ENCODE results near the gene FRMPD4.
"Not testable (repeated sequence)": the region's sequence is repeated elsewhere in the genome, so short reads cannot be mapped to it uniquely, and the experiment has no call there.

FRMPD4 gene

DNA sequence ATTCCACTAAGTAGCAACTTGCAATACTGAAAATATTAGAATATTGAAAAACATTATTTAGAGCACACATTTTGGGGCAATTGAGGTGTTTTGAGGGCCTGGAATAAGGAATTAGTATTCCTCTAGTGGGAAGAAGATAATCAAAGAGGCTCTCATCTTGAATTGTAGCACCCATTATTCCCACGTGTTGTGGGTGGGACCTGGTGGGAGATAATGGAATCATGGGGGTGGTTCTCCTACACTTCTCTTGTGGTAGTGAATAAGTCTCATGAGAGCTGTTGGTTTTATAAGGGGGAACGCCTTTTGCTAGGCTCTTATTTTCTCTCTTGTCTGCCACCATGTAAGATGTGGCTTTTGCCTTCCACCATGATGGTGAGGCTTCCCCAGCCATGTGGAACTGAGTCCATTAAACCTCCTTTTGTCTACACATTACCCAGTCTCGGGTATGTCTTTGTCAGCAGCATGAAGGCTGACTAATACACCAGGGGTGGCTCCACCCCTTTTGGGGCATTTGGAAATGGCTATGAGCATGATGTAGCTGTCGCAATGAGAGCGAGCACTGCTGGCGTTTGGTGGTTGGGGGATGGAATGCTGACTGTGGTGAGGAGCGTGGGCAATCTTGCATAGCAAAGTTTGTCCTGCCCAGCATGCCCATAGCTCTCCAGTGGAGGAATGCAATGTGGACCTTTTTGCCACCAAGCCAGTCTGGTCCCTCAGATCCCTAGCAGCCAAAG is 308.2 kb downstream of the FRMPD4 start:
- no peak for DNase-seq

DNA sequence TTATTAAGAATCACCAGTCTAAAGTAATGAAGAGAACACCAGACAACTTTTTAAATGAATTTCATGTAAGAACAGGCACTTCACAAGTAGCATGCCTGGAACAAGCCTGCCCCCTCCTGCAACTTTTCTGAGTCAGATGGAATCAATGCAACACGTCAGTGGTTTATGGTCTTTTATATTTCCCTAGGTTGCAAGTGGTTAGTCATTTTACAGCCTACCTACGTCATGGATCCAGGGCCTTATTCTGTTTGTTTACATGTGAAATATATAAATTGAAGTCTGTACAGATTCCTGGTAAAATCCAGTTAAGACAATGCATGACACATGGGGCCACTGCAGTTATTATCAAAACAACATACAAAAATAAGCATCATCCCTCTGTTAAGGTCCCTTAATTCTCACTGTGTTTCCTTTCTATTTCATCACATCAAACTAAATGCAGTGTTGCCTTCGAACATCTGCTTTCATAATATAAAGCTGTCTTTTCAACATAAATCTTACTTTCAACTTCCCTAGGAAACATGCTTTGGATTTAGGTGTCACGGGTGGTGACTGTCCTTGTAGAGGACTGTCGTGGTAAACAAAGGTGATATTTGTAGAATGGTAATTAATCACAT is 309.3 kb downstream of the FRMPD4 start:
- no peak for DNase-seq

DNA sequence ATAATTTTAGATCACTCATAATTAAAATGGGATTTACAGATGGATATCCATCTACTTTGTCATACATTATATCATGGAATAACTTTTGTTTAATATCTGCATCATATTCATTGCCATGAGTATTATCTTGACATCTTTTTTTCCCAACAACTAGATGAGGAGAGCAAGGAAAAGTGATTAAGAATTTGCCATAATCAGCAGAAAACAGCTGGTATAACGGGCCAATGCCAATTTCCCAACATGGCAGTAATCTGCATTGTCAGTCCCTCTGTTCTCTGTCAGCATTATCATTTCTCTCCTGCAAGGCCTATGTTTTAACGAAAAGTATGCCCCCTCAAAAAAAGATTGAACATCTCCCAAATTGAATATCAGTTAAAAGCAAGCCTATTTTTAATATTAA is 314.0 kb downstream of the FRMPD4 start:
- no peak for DNase-seq

DNA sequence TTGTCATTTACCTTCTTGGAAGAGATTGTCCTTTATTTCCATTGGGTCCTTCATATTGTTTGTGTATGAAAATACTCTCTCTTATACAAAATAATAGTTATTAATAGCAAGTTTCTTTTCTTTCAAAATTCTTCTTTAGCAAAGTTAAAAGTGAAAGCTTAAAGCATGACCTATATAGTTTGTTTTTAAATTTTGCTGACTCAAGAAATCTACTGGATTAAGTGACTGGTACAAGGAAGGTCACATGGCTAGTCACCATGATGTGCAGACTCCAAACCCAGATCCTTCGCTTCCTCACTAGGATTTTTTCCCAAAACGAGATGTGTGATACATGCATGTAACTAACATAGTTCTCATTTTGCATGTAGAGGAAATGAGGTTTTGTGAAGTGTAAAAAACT is 322.7 kb downstream of the FRMPD4 start:
- DNase-seq = no peak

DNA sequence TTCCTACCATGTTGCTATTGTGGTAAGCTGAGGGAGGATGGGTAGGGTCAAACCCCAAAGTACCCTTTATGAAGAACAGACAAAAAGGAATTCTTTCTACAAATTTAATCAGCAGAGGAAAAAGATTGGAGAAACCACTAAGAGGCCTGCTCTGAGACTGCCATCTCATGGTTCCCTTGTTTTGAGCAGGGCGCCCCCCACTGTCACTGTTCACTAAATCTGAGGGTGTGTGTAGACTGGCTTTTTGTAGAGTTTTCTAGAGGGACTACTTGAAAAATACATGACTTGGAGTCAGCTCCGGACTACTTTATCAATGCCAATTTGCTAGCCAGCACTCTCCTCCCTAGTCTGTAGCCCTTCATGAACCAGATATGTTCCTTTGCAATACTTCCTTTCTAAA is 324.8 kb downstream of the FRMPD4 start:
- no peak for DNase-seq

DNA sequence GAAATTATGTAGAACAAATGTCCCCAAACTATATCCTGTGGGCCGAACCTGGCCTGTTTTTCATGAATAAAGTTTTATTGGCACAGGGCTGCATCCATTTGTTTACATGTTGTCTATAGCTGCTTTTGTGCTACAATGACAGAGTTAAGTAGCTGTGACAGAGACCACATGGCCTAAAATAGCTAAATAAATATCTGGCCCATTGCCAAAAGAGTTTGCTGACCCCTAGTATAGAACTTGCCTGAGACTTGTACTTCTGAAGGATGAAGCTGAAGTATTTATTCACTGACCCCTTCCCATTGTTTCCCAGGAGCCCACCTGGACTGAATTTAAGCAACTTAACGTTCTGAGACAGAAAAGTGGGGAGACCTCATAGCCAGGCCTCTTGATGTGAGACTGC is 325.6 kb downstream of the FRMPD4 start:
- DNase-seq = no peak

DNA sequence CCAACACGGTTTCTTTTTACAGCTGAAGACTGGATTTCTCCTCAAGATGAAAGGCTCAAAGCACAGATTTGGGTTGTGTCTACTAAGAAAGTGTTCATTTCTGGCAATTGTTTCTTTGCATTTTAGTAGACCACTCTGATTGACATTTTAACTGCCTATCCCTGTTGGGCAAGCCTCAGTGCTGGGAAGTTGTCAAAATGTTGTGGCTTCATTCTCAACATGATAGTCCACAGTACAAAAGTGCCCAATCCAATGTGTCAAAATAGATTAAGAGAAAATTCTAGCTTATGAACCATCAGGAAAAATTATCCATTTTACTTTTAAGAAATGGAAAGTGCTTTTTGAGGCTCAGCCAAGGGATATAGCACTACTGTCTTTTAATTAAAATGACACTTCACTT is 329.0 kb downstream of the FRMPD4 start:
- no peak for DNase-seq

DNA sequence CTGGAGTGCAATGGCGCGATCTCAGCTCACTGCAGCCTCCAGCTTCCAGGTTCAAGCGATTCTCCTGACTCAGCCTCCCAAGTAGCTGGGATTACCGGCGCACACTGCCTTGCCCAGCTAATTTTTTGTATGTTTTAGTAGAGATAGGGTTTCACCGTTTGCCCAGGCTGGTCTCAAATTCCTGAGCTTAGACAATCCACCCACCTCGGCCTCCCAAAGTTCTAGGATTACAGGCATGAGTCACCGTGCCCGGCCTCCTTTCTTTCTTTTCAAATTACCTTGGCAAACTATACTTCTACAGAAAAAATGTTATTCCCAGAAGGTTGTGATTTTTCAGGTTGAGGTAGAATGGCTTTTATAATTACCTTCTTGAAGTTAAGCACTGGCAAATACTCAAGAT is 331.0 kb downstream of the FRMPD4 start:
- DNase-seq = no peak

DNA sequence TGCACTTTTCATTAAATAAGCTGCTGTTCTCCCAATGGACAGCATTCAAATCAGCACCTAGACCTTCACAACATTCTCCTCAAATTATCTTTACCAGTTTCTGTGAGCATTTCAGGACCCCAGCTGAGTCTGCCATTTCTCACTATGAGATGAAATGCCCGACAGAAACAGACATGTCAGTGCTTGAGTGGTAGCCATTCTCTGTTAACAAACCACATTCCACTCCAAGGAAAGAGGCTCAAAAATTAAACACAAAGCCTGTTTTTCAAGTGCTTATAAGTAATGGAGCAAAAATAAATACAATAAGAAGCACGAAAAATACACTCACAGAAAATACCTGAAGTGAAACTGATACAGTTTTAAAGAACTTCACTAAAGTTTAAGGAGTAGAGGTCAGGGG is 332.8 kb downstream of the FRMPD4 start:
- DNase-seq = no peak

DNA sequence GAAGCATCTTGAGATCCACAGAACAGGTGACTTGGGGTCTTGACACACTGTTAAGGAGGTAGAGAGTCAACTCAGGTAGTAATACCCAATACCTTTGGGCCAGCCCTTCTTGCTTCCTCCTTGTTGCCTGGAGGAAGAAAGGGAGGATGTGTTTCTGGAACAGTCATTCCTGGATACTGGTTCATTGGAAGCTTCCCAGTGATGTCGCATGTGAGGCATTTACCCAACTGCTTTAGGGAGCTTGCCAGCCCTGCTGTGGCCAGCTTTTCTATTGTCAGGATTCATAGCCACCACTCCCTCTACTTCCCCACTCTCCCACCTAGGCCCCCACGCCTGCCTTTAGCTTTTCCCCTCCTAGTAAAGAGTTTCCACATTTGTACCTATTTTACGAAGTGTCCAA is 342.7 kb downstream of the FRMPD4 start:
- no peak for DNase-seq

DNA sequence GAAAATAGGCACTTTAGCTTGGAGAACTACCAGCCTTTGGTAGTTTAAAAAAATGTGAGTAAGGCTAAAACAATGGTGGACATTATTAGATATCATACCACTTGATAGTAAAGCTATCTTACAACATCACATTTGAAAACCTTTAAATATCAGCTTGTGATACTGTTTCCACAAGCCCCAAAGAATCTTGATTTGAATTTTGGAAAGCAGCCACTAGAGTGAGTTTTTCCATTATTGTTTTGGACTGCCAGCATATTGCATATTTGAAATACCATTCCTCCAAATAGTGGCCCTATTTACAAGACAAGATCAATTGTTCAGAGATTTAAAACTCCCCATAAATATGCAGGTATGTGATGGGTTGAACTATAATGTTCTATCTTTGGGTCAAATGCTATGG is 349.9 kb downstream of the FRMPD4 start:
- no peak for DNase-seq

DNA sequence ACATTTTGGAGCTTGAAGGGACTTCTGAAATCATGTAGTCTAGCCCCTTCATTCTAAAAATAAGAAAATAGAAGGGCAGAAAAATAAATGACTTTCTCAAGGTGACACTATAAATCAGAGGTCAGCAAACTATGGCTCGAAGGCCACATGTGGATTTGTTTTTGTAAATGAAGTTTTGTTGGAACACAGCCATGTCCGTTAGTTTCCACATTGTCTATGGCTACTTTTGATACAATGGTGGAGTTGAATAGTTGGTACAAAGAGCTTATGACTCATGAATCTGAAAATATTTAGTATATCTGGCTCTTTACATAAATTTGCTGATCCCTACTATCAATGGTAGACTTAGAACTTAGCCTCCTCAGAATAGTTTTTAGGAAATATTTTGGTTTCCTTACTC is 350.5 kb downstream of the FRMPD4 start:
- no peak for DNase-seq

DNA sequence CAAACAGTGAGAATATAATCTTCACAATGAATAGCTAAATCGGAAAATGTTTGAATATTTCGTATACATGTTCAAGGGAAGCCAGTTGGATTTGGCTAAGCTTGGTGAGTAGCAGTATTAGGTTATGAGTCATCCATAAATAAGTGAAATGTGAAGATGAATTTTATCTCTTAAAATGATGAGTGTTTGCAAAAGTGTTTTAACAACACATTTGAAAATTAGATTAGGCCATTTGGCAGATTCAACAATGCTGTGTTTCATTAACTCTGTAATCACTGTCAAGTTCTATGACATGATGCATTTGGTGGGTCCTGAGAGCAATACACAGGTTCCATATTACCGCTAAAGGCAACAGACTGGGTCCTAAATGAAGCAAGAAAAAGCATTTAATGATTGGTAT is 351.1 kb downstream of the FRMPD4 start:
- no peak for DNase-seq

DNA sequence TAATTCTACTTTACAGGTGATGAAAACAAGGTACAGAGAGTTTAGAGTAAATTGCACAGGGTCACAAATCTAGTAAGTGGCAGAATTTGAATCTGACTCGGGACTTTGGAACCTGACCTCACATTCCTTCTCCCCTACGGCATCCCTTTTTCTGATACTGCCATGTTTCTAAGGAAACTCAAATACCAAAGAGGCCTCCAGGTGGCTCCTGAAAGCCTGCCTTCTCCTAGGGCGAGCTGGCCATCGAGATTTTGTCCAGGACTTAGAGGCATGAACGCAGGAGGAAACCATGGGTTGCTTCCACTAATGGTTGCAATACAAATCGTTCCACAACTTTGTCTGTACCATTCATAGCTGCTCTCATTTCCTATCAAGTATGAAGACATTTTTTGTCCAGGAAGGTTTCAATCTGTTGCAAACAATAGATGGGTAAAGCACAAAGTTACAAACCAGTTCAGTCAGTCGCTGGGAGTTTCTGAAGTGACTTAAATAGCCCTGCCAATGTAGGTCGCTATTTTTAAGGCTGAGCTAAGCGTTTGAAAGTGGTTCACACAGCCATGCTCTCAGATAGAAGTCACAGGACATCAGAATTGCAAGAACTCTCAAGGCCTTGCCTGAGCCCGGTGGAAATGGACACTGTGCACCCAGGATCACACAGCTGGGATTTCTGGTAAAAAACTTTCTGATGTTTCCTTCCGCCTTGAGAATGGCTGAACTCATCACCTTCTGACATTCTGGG is 356.3 kb downstream of the FRMPD4 start:
- no peak for DNase-seq

DNA sequence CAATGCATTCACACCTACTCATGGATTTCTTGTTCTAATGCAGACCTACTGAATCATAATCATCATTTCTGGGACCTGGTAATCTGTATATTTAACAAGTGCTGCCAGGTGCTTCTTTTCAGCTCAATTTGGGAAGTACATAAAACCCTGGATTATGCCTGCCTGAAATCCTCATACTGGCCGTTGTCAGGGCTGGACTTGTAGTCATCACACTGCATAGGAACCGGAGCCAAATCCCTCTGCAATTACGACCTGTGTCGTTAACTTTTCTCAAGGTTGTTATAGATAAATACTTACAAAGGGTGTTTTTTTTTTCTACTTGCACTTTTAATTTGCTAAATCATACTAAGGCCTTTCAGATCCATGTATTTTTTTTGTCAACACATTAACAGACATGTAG is 358.1 kb downstream of the FRMPD4 start:
- DNase-seq = no peak

DNA sequence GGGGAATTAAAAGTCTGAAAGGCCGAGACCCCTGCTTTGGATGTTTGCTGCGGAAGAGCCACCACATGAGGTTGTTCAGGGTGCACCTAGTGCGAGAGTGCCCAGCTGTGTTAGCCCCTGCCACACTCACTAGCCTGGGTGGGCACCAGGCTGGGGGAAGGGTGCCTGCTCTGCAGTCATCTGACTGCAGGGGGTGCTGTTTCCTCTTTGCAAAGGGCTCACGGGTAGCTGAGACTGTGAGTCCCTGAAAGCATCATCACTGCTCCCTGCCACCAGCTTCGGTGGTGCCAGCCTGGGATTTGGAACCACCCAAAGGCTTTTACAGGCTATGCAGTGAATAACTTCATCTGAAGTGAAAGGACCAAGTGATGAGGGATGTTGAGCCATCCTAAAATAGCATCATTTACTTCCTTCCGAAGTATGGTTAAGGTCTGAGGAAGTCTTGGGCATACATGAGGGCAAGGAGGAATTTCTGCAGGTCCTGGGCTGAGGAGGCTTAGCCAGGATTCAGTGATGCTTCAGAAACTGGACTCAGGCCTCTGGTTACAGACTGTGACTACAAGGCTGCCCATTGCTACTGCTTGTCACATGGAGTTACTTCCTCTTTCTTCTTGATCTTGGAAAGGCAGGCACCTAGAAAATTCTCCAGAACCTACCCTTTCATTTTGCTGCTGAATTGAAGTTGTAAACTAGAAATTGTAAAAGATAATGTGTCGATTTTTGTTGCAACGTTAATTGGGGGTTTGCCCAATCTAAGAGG is 359.7 kb downstream of the FRMPD4 start:
- DNase-seq = peak in 1 of 2 donors; percentile 1

DNA sequence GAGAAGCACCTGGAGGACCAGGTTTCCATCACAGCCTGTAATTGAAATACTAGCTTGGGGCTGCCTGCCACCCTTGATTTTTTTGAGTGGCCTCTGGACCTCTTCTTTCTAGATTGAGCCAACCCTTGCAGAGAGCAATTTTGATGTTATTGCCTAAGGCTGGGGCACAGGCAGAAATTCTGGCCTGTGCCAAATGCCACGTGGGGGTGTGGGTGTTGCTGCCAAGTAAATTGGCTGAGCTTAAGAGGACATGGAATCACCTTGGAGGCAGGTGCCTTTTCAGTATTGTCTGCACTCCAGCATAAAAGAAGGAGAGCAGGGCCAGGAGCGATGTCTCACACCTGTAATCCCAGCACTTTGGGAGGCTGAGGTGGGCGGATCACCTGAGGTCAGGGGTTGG is 366.9 kb downstream of the FRMPD4 start:
- no peak for DNase-seq

DNA sequence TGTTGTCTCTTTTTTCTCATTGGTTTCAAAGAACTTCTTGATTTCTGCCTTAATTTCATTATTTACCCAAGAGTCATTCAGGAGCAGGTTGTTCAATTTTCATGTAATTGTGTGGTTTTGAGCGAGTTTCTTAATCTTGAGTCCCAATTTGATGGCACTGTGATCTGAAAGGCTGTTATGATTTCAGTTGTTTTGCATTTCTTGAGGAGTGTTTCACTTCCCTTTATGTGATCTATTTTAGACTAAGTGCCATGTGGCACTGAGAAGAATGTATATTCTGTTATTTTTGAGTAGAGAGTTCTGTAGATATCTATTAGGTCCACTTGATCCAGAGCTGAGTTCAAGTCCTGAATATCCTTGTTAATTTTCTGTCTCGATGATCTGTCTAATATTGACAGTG is 377.1 kb downstream of the FRMPD4 start:
- DNase-seq = not testable (repeated sequence)

DNA sequence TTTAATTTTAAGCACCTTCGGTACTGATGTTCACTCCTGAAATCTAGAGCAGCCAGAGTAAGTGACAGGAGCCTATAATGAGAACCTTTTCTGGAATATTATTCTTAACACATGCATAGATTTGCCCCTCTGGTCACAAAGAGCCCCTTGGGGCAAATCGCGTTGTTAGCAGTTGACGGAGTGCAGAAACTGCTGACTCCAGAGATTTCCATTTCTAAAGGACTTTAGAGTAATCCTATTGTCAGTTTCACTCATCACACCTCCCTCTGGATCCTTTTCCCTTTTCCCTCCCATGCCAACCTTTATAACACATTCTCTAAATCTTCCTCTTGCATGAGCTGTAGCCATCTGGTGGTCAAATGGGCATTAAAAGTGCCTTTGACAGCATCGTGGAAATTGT is 388.0 kb downstream of the FRMPD4 start:
- DNase-seq = no peak

DNA sequence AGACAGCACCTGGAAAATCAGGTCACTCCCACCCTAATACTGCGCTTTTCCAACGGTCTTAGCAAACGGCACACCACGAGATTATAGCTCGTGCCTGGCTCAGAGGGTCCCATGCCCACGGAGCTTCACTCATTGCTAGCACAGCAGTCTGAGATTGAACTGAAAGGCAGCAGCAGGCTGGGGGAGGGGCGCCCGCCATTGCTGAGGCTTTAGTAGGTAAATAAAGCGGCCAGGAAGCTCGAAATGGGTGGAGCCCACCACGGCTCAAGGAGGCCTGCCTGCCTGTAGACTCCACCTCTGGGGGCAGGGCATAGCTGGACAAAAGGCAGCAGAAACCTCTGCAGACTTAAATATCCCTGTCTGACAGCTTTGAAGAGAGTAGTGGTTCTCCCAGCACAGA is 399.8 kb downstream of the FRMPD4 start:
- DNase-seq = not testable (repeated sequence)

DNA sequence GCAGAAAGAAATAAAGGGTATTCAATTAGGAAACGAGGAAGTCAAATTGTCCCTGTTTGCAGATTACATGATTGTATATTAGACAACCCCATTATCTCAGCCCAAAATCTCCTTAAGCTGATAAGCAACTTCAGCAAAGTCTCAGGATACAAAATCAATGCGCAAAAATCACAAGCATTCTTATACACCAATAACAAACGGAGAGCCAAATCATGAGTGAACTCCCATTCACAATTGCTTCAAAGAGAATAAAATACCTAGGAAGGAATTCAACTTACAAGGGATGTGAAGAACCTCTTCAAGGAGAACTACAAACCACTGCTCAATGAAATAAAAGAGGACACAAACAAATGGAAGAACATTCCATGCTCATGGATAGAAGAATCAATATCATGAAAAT is 404.0 kb downstream of the FRMPD4 start:
- DNase-seq = not testable (repeated sequence)

DNA sequence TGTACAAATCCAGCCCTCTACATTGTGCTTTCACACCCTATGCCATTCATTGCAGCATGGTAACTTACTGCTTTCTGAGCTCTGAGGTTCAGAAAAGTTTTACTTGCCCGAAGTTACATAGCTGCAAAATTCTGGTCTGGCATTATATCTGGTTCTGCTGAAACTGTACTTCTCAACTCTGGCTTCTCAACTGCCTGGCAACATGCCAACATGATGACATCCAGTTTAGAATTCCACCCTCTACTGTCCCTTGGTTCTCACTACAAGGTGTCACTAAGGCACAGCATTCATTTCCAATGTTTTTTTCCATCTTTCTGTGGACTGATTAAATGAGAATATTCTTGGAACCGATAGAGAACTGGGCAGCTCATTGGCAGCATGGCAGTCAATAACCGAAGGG is 410.1 kb downstream of the FRMPD4 start:
- no peak for DNase-seq

DNA sequence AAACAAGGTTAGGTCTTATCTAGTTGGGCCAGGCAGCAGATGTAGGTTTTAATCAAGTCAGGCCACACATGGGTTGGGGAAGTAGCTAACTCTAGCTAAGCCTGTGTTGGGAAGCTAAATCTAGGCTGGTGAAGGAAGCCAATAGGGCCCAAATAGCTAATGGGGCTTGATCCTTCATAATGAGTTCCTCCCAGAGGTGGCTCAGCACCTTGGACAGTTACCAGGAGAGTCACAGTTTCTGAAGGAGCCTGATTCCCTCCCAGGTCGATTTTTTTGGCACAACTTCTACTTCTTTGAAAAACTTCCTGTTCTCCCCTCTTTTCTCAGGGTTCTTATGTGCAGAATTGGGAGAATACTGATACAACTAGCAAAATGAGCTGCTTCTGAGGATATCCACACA is 410.5 kb downstream of the FRMPD4 start:
- no peak for DNase-seq

DNA sequence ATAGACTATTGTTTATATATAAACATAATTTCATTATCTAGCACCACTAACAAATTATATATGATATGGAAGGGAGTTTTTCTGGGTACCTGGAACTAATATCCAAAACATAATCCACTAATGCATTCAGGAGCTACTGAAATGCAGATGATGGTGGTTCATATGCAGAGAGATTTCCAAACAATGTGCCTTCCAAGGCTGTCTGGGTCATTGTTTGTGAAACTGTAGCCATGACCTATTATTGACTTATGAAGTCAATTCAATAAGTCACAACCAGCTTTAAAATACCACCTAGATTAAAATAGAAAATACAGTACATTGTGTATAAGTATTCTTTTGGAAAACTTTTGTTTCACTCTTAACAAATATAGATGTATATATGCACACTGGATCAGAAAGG is 415.9 kb downstream of the FRMPD4 start:
- no peak for DNase-seq

All from stimulated activated CD4-positive, alpha-beta T cell treated with anti-CD3 and anti-CD28 coated beads, Interleukin-2, amount 100 ng/mL, for 24 hours (primary cell).